Natural killer cell (primary cell): ENCODE data around the gene TNNT1. TPM values are rescaled to one million over a fixed set of nuclear protein-coding genes. Genes with fewer than 3 reads are reported as not detected.

ENCODE experiments used
- ATAC-seq, 3 donors: fragments of 150-1000 bp in 2 of 3; fragments of 200-7000 bp in 1 of 3; cut with Tn5 transposase; 1 replicate in 1 of 3; 2 replicates in 2 of 3; pipeline ENCODE4 v1.10.0; 2021; ENCODE audit warnings: mild to moderate bottlenecking in 2 of 3, moderate library complexity in 2 of 3
- DNase-seq, 2 donors: peaks; one replicate each; pipeline versions ENCODE4 v3.0.0 to v3.0.0-alpha.2; 2013 to 2021; ENCODE audit warnings: mixed read lengths in 1 of 2
- H3K27ac ChIP-seq: one replicate; pipeline ENCODE4 v1.5.1; 2013; ENCODE audit warnings: mild to moderate bottlenecking, low read length
- H3K27me3 ChIP-seq: one replicate; pipeline ENCODE4 v1.6.1; 2013; ENCODE audit warnings: low read length; ENCODE audit not compliant: control insufficient read depth, insufficient read depth
- H3K36me3 ChIP-seq: one replicate; pipeline ENCODE4 v1.6.1; 2013; ENCODE audit warnings: low read length; ENCODE audit not compliant: control insufficient read depth, insufficient read depth
- H3K4me1 ChIP-seq: one replicate; pipeline ENCODE4 v1.6.1; 2013; ENCODE audit warnings: low read length; ENCODE audit not compliant: control insufficient read depth, insufficient read depth
- H3K4me3 ChIP-seq: one replicate; pipeline ENCODE4 v1.5.1; 2013; ENCODE audit warnings: low read length
- H3K9me3 ChIP-seq: one replicate; pipeline ENCODE4 v1.6.1; 2013; ENCODE audit warnings: low read length; ENCODE audit not compliant: control insufficient read depth, insufficient read depth
- H3K27ac Mint-ChIP-seq, 2 donors: one replicate each; pipeline ENCODE4 v1.8.0; 2022; ENCODE audit warnings: mild to moderate bottlenecking in 2 of 2, mixed read lengths in 2 of 2, moderate library complexity in 1 of 2
- H3K27me3 Mint-ChIP-seq, 2 donors: one replicate each; pipeline ENCODE4 v1.8.0; 2022; ENCODE audit warnings: low read depth in 2 of 2, mixed read lengths in 2 of 2
- H3K36me3 Mint-ChIP-seq: one replicate; pipeline ENCODE4 v1.8.0; 2022; ENCODE audit warnings: mixed read lengths
- H3K4me1 Mint-ChIP-seq, 2 donors: one replicate each; pipeline ENCODE4 v1.8.0; 2022; ENCODE audit warnings: mixed read lengths in 2 of 2
- H3K4me3 Mint-ChIP-seq: one replicate; pipeline ENCODE4 v1.8.0; 2022; ENCODE audit warnings: mild to moderate bottlenecking, moderate library complexity, mixed read lengths
- H3K9me3 Mint-ChIP-seq, 2 donors: one replicate each; pipeline ENCODE4 v1.8.0; 2022; ENCODE audit warnings: mixed read lengths in 2 of 2
- WGBS: methylation state at CpG from one replicate; pipeline ENCODE4 v1.1.7; 2013; ENCODE audit warnings: missing lambda C conversion rate; ENCODE audit not compliant: insufficient coverage; 5-methylcytosine and 5-hydroxymethylcytosine counted together
- intact Hi-C: fragments of 100-400 bp; cut with micrococcal nuclease; formaldehyde crosslinking; loops from one replicate; pipeline ENCODE4 v1.14.2; 2022
- total RNA-seq, 4 donors: library from RNA; stranded (reverse); fragments of 120-200 nt in 1 of 4; gene quantifications; one replicate each; pipeline versions ENCODE4 v1.2.3 to v1.2.4, GENCODE V29; 2013 to 2022
- TF ChIP-seq, protein P1 (sequence below): fragments of 200-600 bp; IDR thresholded peaks from one replicate; pipeline ENCODE4 v1.8.0; 2022; ENCODE audit warnings: antibody characterized with exemption

The TNNT1 gene
- total RNA-seq, 3 donors from 2014 or later (not counting 1 experiment from before 2014, with no cell fraction given): 0.94 TPM; not detected in 2

- Histone ChIP-seq H3K27ac (no peak overlapping the region), H3K9me3 (peaks cover 3% of the 10 kb centered on the region), H3K4me3 (no peak overlapping the region), H3K36me3 (peaks cover 33% of the 10 kb centered on the region), H3K4me1 (no peaks in the 10 kb centered on the region), H3K27me3 (no peaks in the 10 kb centered on the region)
- H3K4me1 Mint-ChIP-seq: peaks cover 5 to 7% of the 10 kb centered on the region in 2 donors
- H3K36me3 Mint-ChIP-seq: no peaks in the 10 kb centered on the region
- H3K27ac Mint-ChIP-seq: no peak overlapping the region
- no peaks in the 10 kb centered on the region for H3K9me3 Mint-ChIP-seq
- H3K27me3 Mint-ChIP-seq: no peaks in the 10 kb centered on the region
- intact Hi-C loops: no loop called here
- TF ChIP-seq, protein P1, sequence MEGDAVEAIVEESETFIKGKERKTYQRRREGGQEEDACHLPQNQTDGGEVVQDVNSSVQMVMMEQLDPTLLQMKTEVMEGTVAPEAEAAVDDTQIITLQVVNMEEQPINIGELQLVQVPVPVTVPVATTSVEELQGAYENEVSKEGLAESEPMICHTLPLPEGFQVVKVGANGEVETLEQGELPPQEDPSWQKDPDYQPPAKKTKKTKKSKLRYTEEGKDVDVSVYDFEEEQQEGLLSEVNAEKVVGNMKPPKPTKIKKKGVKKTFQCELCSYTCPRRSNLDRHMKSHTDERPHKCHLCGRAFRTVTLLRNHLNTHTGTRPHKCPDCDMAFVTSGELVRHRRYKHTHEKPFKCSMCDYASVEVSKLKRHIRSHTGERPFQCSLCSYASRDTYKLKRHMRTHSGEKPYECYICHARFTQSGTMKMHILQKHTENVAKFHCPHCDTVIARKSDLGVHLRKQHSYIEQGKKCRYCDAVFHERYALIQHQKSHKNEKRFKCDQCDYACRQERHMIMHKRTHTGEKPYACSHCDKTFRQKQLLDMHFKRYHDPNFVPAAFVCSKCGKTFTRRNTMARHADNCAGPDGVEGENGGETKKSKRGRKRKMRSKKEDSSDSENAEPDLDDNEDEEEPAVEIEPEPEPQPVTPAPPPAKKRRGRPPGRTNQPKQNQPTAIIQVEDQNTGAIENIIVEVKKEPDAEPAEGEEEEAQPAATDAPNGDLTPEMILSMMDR: no peak
- no peak for DNase-seq
- WGBS: 96% methylated on average over 9 of the region's 9 CpGs
- H3K4me3 Mint-ChIP-seq: no peak overlapping the region
- ATAC-seq: no peak
These were observed 45.8 kb downstream of the TNNT1 start for GRCh38 chr19:55103190-55103589.

GRCh38 chr19:55101261-55101660 lies 47.7 kb downstream of the TNNT1 start:
- Histone ChIP-seq H3K27me3 (no peaks in the 10 kb centered on the region), H3K4me3 (no peak overlapping the region), H3K4me1 (no peaks in the 10 kb centered on the region), H3K27ac (no peak overlapping the region), H3K9me3 (peaks cover 3% of the 10 kb centered on the region), H3K36me3 (peaks cover 37% of the 10 kb centered on the region)
- Mint-ChIP-seq H3K4me3 (no peak overlapping the region), H3K4me1 (peaks cover 0 to 10% of the 10 kb centered on the region in 2 donors), H3K9me3 (no peaks in the 10 kb centered on the region), H3K27ac (no peak overlapping the region), H3K27me3 (no peaks in the 10 kb centered on the region), H3K36me3 (no peaks in the 10 kb centered on the region)
- TF ChIP-seq, protein P1: no peak
- 88% methylated on average over 10 of the region's 10 CpGs for WGBS
- intact Hi-C loops: no loop called here
- DNase-seq: no peak
- no peak for ATAC-seq

GRCh38 chr19:55099557-55100506 lies 49.2 kb downstream of the TNNT1 start:
- Histone ChIP-seq H3K27ac (no peak overlapping the region), H3K27me3 (no peaks in the 10 kb centered on the region), H3K4me1 (no peaks in the 10 kb centered on the region), H3K9me3 (peaks cover 3% of the 10 kb centered on the region), H3K4me3 (no peak overlapping the region), H3K36me3 (peaks cover 42% of the 10 kb centered on the region)
- TF ChIP-seq, protein P1: no peak
- Mint-ChIP-seq H3K4me1 (peaks cover 0 to 10% of the 10 kb centered on the region in 2 donors), H3K9me3 (no peaks in the 10 kb centered on the region), H3K36me3 (no peaks in the 10 kb centered on the region), H3K27ac (no peak overlapping the region), H3K27me3 (no peaks in the 10 kb centered on the region), H3K4me3 (no peak overlapping the region)
- ATAC-seq: no peak
- DNase-seq: no peak
- WGBS: 96% methylated on average over 26 of the region's 27 CpGs
- intact Hi-C loops: no loop called here
